HG03571 (cell line): ENCODE results near the gene SEMA3E.

Experiments
- ATAC-seq: cut with Tn5 transposase; IDR thresholded peaks from one replicate; pipeline ENCODE4 v1.9.1; 2021; ENCODE audit not compliant: unreplicated experiment

Gene SEMA3E

DNA sequence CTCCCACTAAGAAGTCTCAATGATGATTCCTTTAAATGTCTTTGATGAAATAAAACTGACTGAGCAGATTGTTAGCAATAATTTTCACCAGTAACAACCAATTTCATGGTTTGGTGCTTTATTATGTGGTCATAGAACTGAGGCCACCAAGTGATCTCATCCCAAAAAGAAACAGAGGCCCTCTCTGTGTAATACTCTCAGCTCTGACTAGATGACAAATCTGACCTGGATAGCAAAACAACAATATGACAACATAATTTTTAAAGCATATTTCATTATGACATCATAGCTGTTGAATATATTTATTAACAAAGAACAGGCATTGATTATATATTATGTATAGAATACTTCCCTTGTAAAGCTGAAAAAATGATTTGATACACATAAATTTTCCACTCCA is 5.9 kb downstream of the SEMA3E start:
- ATAC-seq = no peak

GRCh38 chr7:83640731-83641537 is 8.0 kb downstream of the SEMA3E start:
- ATAC-seq = no peak

DNA sequence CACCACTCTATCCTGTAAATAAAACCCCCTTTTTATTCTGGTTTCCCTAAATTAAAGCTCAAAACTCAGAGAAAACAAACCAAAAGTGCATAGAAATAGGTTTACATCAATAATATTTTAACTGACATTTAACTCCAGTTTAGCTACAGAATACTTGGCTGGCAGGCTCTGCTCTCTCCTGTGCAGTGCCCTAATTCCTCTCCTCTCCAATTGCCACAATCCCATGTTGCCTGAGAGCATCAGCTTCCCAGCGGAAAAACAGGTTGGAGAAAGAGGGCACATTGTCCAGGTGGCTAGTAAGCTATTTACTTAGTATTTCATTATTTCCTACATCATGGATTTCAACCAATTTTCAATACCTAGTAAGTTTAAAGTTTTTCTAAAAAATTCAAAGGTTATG is 8.7 kb downstream of the SEMA3E start:
- ATAC-seq = no peak

DNA sequence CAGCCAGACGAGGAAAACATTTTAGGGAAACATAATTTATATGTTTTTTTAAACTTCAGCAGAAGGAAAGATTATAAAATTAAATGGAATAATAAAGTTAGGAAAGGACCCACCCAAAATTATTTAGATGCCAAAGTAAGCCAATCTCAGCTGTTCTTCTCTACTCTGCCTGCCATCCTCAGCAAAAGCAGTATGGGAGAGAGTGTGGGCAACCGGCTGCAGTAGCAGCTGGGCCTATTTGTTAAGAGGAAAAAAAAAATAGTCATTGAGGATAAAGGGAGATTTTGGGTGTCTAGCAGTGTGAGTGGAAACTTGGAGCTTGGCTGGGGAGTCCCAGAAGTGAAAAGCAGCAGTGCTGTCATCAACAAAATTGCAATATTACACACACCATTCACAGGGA is 15.4 kb downstream of the SEMA3E start:
- ATAC-seq = no peak

DNA sequence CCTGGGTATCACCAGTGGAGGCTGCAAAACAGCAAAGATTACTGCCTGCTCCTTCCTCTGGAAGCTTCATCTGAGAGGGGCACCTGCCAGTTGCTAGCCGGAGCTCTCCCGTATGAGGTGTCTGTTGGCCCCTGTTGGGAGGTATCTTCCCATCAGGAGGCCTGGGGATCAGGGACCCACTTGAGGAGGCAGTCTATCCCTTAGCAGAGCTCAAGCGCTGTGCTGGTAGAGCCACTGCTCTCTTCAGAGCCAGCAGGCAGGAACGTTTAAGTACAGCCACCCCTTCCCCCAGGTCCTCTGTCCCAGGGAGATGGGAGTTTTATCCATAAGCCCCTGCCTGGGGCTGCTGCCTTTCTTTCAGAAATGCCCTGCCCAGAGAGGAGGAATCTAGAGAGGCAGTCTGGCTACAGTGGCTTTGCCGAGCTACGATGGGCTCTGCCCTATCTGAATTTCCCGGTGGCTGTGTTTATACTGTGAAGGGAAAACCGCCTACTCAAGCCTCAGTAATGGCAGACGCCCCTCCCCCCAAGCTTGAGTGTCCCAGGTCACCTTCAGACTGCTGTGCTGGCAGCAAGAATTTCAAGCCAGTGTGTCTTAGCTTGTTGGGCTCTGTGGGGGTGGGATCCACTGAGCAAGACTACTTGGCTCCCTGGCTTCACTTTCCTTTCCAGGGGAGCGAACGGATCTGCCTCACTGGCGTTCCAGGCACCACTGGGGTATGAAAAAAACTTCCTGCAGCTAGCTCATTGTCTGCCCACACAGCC is 19.6 kb downstream of the SEMA3E start:
- ATAC-seq = no peak

GRCh38 chr7:83617858-83618257 is 31.1 kb downstream of the SEMA3E start:
- no peak for ATAC-seq

- no peak for ATAC-seq
Observed at GRCh38 chr7:83614112-83614511, 34.8 kb downstream of the SEMA3E start.

DNA sequence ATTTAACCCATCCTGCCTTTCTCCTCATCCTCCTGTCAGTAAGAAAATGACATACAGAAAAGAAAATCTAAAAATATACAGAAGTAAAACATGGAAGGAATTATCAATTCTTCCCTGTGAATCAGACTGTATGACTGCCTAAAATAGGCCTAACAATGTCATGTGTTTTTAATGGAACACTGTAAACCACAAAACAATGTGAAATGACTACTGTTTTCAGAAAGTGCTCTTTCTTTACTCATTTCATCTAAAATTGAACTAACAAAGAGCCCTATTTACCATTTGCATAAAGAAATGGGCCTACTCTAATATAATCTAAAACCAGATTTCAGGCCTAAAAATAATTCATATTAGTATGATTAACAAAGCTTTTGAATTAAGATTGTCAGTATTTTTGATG is 35.7 kb downstream of the SEMA3E start:
- ATAC-seq = no peak

GRCh38 chr7:83611776-83612175 is 37.2 kb downstream of the SEMA3E start:
- no peak for ATAC-seq

DNA sequence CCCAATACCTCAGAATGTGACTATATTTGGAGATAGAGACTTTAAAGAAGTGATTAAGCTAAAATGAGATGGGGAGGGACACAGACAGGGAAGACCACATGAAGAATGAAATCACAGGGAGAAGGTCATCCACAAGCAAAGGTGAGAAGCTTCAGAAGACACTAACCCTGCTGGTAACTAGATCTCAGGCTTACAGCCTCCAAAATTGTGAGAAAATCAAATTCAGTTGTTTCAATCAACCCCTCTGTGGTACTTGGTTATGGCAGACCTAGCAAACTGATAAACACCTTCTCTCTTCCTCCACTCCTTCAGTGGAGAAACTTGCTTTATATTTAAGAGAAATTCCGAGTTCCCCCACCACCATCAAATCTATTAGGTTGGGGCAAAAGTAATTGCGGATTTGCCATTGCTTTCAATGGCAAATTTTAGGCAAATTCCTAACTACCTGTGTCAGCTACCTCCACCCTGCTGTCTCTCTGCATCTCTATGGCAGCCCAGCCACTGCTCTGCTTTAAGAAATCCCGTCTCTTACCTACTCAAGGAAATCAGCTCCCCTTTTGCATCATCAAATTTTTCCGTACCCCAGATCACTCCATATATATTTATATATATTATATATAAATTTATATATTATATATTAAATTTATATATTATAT is 38.2 kb downstream of the SEMA3E start:
- no peak for ATAC-seq

DNA sequence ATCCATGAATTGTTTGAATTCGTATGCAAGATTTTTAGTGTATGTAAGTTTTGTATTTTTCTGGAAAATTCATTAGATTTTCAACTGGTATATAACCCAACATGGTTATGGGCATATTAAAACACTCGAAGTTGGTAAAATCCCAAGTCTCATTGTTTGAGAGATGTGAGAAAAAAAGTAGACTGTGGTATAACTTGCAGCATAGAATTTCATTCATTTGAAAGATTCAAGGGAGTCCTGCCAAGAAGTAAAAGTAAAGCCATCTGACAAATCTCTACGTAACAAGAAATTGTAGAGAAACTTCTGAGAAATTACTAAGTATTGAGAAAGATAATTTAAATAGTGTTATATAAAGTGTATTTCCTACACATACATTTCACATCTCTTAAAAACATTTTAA is 40.2 kb downstream of the SEMA3E start:
- no peak for ATAC-seq

DNA sequence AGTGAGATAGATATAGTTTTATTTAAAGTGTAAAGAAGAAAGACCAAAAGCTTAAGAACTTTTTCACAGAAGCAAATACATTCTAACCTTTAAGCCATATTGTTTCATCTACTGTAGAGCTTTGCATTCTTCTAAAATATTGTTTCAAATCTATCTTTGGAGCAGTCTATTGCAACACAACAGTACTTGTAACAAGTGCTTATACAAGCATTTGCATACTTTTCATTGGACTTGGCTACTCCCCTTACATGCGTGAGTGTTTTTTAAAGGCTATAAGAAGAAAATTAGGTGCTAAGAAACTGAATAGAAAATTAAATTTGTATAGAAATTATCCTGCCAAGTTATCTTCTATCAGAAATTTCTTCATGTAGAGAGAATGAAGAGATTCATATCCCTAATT is 45.3 kb downstream of the SEMA3E start:
- ATAC-seq = no peak

DNA sequence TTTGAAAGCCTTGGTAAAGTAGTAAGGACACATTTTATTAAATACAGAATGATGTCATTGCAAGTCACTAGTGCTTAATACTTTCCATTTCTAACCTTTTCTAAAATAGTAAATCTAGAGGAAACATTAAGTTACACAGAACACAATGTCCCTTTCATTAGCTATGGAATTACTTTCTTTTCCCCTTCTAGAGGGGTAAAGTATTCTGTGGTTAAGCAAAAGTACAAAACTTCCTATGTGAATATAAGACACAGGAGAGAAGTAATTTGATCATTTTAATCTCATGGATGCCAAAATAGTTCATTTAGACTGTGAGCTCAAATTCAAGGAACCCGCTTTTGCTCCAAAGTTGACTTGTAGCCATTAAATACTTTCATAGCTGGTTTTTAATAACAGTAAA is 49.8 kb downstream of the SEMA3E start:
- ATAC-seq = no peak

GRCh38 chr7:83593921-83594475 is 54.9 kb downstream of the SEMA3E start:
- no peak for ATAC-seq

DNA sequence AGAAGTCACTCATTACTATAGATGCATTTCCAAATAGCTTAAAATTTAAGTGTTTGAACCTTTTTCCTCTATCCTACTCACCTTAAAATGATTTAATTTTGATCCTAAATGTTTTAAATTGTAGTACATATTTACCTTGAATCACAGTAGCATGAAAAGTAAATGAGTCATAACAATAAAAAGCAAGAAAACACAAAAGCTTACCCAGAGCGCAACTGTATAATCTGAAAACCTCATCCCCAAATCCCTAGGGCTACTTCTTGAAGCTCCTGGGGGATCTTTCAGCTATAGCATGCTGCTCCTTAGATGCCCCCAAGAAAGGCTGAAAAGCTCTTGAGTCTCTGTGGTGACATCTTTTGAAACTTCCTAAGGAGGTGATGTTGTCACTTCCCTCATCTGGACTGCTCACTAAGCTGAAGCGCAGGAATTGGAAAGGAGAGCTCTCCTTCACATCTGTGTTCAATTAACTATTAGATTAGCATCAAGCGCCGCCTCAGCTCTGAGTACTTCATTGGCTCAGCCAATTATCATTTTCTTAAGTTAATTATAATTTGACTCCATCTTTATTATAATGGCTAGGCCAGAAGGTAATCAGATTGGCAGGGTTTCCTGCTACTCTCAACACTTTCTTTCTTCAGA is 60.2 kb downstream of the SEMA3E start:
- ATAC-seq = no peak

- ATAC-seq = no peak
Observed at GRCh38 chr7:83586281-83586680, 62.7 kb downstream of the SEMA3E start.

GRCh38 chr7:83581667-83582435 is 67.1 kb downstream of the SEMA3E start:
- ATAC-seq = no peak

GRCh38 chr7:83579740-83580139 is 69.2 kb downstream of the SEMA3E start:
- no peak for ATAC-seq

DNA sequence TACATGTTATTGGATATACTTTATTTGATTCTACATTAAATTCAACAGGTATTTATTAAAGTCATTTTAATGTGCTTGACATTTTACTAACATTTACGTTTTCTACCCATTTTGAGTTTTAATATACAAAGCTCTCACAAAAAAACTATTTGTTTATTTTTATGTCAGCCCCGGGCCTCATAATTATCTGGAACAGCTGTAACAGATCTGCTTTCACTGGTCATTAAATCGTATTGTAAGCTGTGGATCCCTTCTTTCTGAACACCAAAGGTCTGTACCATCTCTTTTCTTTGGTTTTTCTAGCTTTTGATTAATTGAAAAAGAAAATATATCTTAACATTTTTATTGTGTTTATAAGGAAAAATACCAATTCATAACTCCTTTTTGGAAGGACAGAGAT is 73.5 kb downstream of the SEMA3E start:
- ATAC-seq = no peak

- no peak for ATAC-seq
Observed at GRCh38 chr7:83574616-83575015, 74.3 kb downstream of the SEMA3E start.
